Measurements from ENCODE around the gene SAMD13. TPM values are rescaled to one million over a fixed set of nuclear protein-coding genes. Genes with fewer than 3 reads are reported as not detected.

SAMD13 gene
- total RNA-seq, 1 experiment from 2014 or later: 0.61 TPM

DNA sequence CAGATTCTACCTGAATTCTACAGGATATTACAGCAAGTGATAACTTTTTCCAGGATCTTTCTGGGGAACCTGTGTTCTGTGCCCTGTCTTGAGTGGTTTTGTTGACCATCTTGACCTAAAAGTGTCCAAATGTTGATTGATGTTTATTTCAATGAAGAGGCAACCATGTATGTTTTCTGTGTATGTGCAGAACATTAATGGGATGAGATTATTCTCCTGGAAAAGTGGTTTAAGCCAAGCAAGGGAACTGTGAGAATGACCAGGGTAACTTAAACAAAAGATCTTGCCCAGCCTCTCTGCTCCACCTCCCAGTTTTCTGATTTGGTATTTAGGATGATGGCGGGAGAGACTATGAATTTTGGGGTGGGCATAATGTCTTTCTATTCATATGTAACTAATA lies 1.0 kb upstream of the SAMD13 start:
- H3K79me2 ChIP-seq (ENCODE audit: insufficient read depth, low read length): no peaks in the 10 kb centered on the region
- H3K4me1 ChIP-seq (ENCODE audit: insufficient read depth, low read length): peaks cover 10% of the 10 kb centered on the region; the same call in 1 of the 2 replicates
- no peak overlapping the region for H3K4me2 ChIP-seq (ENCODE audit: insufficient read depth, insufficient read length, low read length)
- no peak overlapping the region for H2AFZ ChIP-seq (ENCODE audit: low read length)
- H4K91ac ChIP-seq (ENCODE audit: insufficient read length, low read depth, low read length): no peak overlapping the region
- H3K9ac ChIP-seq (ENCODE audit: extremely low read depth, insufficient read length, low read length): no peak overlapping the region
- no peak overlapping the region for H3K56ac ChIP-seq (ENCODE audit: insufficient read length, low read depth, low read length)
- Mint-ChIP-seq H3K27me3 (ENCODE audit: low read depth) (peaks cover 6% of the 10 kb centered on the region; the same call in 1 of the 2 replicates), H3K4me3 (no peak overlapping the region; a peak in 1 of 5 replicates), H3K9me3 (peaks cover 0 to 10% of the 10 kb centered on the region in 2 experiments; a peak in 3 of 5 replicates), H3K4me1 (peaks cover 37 to 45% of the 10 kb centered on the region in 2 experiments), H3K36me3 (ENCODE audit: insufficient read depth in 1 of 3, low read depth in 3 of 3) (peaks cover 0 to 1% (median 0%) of the 10 kb centered on the region in 3 experiments; a peak in 3 of 7 replicates), H3K27ac (no peak overlapping the region)
- no peak overlapping the region for H2AK5ac ChIP-seq (ENCODE audit: insufficient read length, low read length)
- no peak overlapping the region for H2BK5ac ChIP-seq (ENCODE audit: insufficient read length, low read length)
- no peak overlapping the region for H4K5ac ChIP-seq (ENCODE audit: insufficient read length, low read depth, low read length)
- H3K27ac ChIP-seq (ENCODE audit: insufficient read length, low read depth, low read length): no peak overlapping the region
- H3K14ac ChIP-seq (ENCODE audit: insufficient read depth, low read length): no peak overlapping the region
- no peaks in the 10 kb centered on the region for H4K20me1 ChIP-seq (ENCODE audit: control insufficient read depth, insufficient read depth, insufficient read length)
- H3K9me3 ChIP-seq (ENCODE audit: control insufficient read depth, low read depth, low read length): no peaks in the 10 kb centered on the region
- H3K18ac ChIP-seq (ENCODE audit: insufficient read length, low read depth, low read length): no peak overlapping the region
- no peak for DNase-seq
- H2BK15ac ChIP-seq (ENCODE audit: low read depth, low read length): no peak overlapping the region
- no peak overlapping the region for H2BK120ac ChIP-seq (ENCODE audit: low read depth, low read length, poor library complexity, severe bottlenecking)
- H3K23me2 ChIP-seq (ENCODE audit: insufficient read length, low read depth, low read length, poor library complexity, severe bottlenecking): peaks cover 12% of the 10 kb centered on the region
- no peaks in the 10 kb centered on the region for H3K27me3 ChIP-seq (ENCODE audit: insufficient read depth, low read length)
- no peaks in the 10 kb centered on the region for H3K79me1 ChIP-seq (ENCODE audit: insufficient read depth, low read depth, low read length, poor library complexity, severe bottlenecking)
- no peak overlapping the region for H2BK20ac ChIP-seq (ENCODE audit: low read depth, low read length, poor library complexity, severe bottlenecking)
- H4K8ac ChIP-seq (replicated peaks; ENCODE audit: insufficient read length, low read depth, low read length): no peak overlapping the region
- H3K4ac ChIP-seq (ENCODE audit: low read depth, low read length): no peak overlapping the region
- H2BK12ac ChIP-seq (ENCODE audit: insufficient read length, low read depth, low read length): no peak overlapping the region
- H3T11ph ChIP-seq (ENCODE audit: low read length): no peak overlapping the region
- no CpG with 5 or more reads among the region's 1 CpG for WGBS (ENCODE audit: extremely low coverage, insufficient read length, low lambda C conversion rate)
- TF ChIP-seq, protein P1, sequence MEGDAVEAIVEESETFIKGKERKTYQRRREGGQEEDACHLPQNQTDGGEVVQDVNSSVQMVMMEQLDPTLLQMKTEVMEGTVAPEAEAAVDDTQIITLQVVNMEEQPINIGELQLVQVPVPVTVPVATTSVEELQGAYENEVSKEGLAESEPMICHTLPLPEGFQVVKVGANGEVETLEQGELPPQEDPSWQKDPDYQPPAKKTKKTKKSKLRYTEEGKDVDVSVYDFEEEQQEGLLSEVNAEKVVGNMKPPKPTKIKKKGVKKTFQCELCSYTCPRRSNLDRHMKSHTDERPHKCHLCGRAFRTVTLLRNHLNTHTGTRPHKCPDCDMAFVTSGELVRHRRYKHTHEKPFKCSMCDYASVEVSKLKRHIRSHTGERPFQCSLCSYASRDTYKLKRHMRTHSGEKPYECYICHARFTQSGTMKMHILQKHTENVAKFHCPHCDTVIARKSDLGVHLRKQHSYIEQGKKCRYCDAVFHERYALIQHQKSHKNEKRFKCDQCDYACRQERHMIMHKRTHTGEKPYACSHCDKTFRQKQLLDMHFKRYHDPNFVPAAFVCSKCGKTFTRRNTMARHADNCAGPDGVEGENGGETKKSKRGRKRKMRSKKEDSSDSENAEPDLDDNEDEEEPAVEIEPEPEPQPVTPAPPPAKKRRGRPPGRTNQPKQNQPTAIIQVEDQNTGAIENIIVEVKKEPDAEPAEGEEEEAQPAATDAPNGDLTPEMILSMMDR (conservative IDR thresholded peaks at IDR 0.05): no peak
- no peak overlapping the region for H3K23ac ChIP-seq (ENCODE audit: insufficient read length, low read depth, low read length)
